Measurements from ENCODE around the gene UNK. TPM values are rescaled to one million over a fixed set of nuclear protein-coding genes. Genes with fewer than 3 reads are reported as not detected.

Gene UNK
- total and polyA plus RNA-seq, 2 donors (not counting 3 experiments of a cell fraction or from before 2014, with no cell fraction given) = 18.0 to 23.2 TPM

DNA sequence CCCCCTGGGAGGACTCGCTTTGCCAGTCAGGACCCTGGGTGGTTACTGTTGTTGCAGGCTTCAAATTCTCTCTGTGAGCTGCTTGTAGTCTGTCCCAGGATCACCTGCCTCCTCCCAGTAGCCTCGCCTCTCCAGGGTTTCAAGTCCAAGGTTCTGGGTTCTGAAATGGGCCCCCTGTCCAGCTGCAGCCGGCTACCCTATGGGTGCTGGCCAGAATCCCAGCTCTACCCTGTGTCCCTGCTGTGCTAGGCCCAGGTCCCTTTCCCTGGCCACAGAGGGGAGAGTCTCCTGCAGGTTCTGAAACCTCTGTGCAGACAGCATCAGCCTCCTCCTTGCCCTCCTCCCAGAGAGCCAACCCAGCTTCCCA lies 38.2 kb downstream of the UNK start:
- Histone ChIP-seq H3K79me2 (ENCODE audit: control insufficient read depth, insufficient read depth, low read length) (no peaks in the 10 kb centered on the region), H3K9ac (replicated peaks; ENCODE audit: extremely low read depth, insufficient read depth, low read length) (no peak overlapping the region), H3K4me3 (replicated peaks in 1 of 3; ENCODE audit: insufficient read depth in 1 of 3, low read depth in 1 of 3, low read length in 3 of 3) (no peak overlapping the region), H2AFZ (ENCODE audit: low read depth, low read length) (no peak overlapping the region), H3K9me3 (replicated peaks; ENCODE audit: control insufficient read depth, insufficient read depth, low read length) (no peaks in the 10 kb centered on the region), H3K27me3 (ENCODE audit: control insufficient read depth in 2 of 2, insufficient read depth in 2 of 2, low read length in 2 of 2) (no peaks in the 10 kb centered on the region), H3K36me3 (ENCODE audit: control insufficient read depth in 2 of 2, extremely low read depth in 1 of 2, insufficient read depth in 2 of 2, low read length in 2 of 2) (peaks cover 0 to 39% of the 10 kb centered on the region in 2 experiments), H3K4me1 (ENCODE audit: control insufficient read depth, extremely low read depth, insufficient read depth, low read length) (peaks cover 2% of the 10 kb centered on the region), H3K4me2 (ENCODE audit: insufficient read depth, low read length) (no peak overlapping the region), H4K20me1 (replicated peaks; ENCODE audit: control insufficient read depth, extremely low read depth, insufficient read depth, low read length) (no peaks in the 10 kb centered on the region), H3K27ac (ENCODE audit: insufficient read depth, low read depth, low read length) (no peak overlapping the region), H3K9me1 (replicated peaks; ENCODE audit: control insufficient read depth, extremely low read depth, insufficient read depth, low read length) (no peaks in the 10 kb centered on the region)
- FAIRE-seq (no peak), DNase-seq (ENCODE audit: low read depth, low spot score) (no peak)
- CTCF ChIA-PET = interaction anchor here (1.8 kb wide), 1 partner anchor 39 kb away, joined by 6 read pairs; no protein-coding TSS in a partner anchor
- BruUV-seq (replicated peaks) = no TSS peak
- TF ChIP-seq FOS (IDR thresholded peaks at IDR 0.05; ENCODE audit: borderline replicate concordance, insufficient read depth, low read length) = no peak
- TF ChIP-seq GATA2 (IDR thresholded peaks at IDR 0.05; ENCODE audit: insufficient read depth, insufficient read length, low read depth, low read length) = no peak
- TF ChIP-seq MYC (IDR thresholded peaks at IDR 0.05; ENCODE audit: low read depth, low read length) = no peak
- no peak for TF ChIP-seq JUN (IDR thresholded peaks at IDR 0.05; ENCODE audit: borderline replicate concordance, insufficient read depth, insufficient read length, low read depth)
- TF ChIP-seq, protein P1, sequence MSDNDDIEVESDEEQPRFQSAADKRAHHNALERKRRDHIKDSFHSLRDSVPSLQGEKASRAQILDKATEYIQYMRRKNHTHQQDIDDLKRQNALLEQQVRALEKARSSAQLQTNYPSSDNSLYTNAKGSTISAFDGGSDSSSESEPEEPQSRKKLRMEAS (IDR thresholded peaks at IDR 0.05; ENCODE audit: insufficient read depth, insufficient read length) = no peak
- TF ChIP-seq POLR2AphosphoS5 (IDR thresholded peaks at IDR 0.05; ENCODE audit: insufficient read depth, low read depth, low read length) = no peak
- TF ChIP-seq, protein P2, sequence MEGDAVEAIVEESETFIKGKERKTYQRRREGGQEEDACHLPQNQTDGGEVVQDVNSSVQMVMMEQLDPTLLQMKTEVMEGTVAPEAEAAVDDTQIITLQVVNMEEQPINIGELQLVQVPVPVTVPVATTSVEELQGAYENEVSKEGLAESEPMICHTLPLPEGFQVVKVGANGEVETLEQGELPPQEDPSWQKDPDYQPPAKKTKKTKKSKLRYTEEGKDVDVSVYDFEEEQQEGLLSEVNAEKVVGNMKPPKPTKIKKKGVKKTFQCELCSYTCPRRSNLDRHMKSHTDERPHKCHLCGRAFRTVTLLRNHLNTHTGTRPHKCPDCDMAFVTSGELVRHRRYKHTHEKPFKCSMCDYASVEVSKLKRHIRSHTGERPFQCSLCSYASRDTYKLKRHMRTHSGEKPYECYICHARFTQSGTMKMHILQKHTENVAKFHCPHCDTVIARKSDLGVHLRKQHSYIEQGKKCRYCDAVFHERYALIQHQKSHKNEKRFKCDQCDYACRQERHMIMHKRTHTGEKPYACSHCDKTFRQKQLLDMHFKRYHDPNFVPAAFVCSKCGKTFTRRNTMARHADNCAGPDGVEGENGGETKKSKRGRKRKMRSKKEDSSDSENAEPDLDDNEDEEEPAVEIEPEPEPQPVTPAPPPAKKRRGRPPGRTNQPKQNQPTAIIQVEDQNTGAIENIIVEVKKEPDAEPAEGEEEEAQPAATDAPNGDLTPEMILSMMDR (IDR thresholded peaks at IDR 0.05; ENCODE audit: extremely low read depth in 1 of 2, insufficient read depth in 1 of 2, low read depth in 1 of 2, low read length in 2 of 2) = no peak
- TF ChIP-seq EZH2 (IDR thresholded peaks at IDR 0.05; ENCODE audit: borderline replicate concordance, low read depth, low read length, severe bottlenecking) = no peak
- no peak for TF ChIP-seq POLR2A (IDR thresholded peaks at IDR 0.05; ENCODE audit: low read depth, low read length)
- intact Hi-C loops (cut with micrococcal nuclease) = no loop called here
- POLR2A ChIA-PET = no interaction called here
- dilution Hi-C loops (cut with MboI; ENCODE audit: extremely low pct_ligation_motif_present, low sequenced_read_pairs) = no loop called here
